Glutamatergic neuron (in vitro differentiated cells): ENCODE measurements around the gene CTRB2. TPM values are rescaled to one million over a fixed set of nuclear protein-coding genes. Genes with fewer than 3 reads are reported as not detected.
"Not testable (repeated sequence)": the region's sequence is repeated elsewhere in the genome, so short reads cannot be mapped to it uniquely, and the experiment has no call there.

Source experiments
- DNase-seq: peaks from one replicate; pipeline ENCODE4 v3.0.0; 2022
- H3K27ac Mint-ChIP-seq: one replicate; pipeline ENCODE4 v1.8.0; 2020; ENCODE audit warnings: mild to moderate bottlenecking, mixed read lengths, inconsistent platforms; ENCODE audit not compliant: unreplicated experiment
- H3K27me3 Mint-ChIP-seq: one replicate; pipeline ENCODE4 v1.8.0; 2020; ENCODE audit warnings: mild to moderate bottlenecking, moderate library complexity, mixed read lengths, inconsistent platforms; ENCODE audit not compliant: unreplicated experiment
- H3K36me3 Mint-ChIP-seq: one replicate; pipeline ENCODE4 v1.8.0; 2020; ENCODE audit warnings: mild to moderate bottlenecking, mixed read lengths, inconsistent platforms; ENCODE audit not compliant: unreplicated experiment
- H3K4me1 Mint-ChIP-seq: one replicate; pipeline ENCODE4 v1.8.0; 2020; ENCODE audit warnings: mild to moderate bottlenecking, low read depth, mixed read lengths, inconsistent platforms; ENCODE audit not compliant: unreplicated experiment
- H3K4me3 Mint-ChIP-seq: one replicate; pipeline ENCODE4 v1.8.0; 2020; ENCODE audit warnings: mild to moderate bottlenecking, mixed read lengths, inconsistent platforms; ENCODE audit not compliant: unreplicated experiment
- H3K9me3 Mint-ChIP-seq: one replicate; pipeline ENCODE4 v1.8.0; 2020; ENCODE audit warnings: mild to moderate bottlenecking, moderate library complexity, mixed read lengths, inconsistent platforms; ENCODE audit not compliant: unreplicated experiment
- total RNA-seq: library from RNA; stranded (reverse); fragmentation: NEBNext Ultra II Directional; extraction: Animal tissue kit (Norgen Biotek cat#: 25700); gene quantifications from one replicate; pipeline ENCODE4 v1.2.1, GENCODE V29; 2021; ENCODE audit not compliant: unreplicated experiment
- TF ChIP-seq, protein P1 (sequence below): fragments of 200-600 bp; sonication (generic); IDR thresholded peaks from one replicate; pipeline ENCODE4 v1.5.0; 2021; ENCODE audit not compliant: partially characterized antibody, unreplicated experiment

Gene CTRB2
- total RNA-seq, 1 donor from 2014 or later = not detected

GRCh38 chr16:75216127-75216526 lies 9.2 kb upstream of the CTRB2 start:
- H3K27ac Mint-ChIP-seq = no peak overlapping the region

GRCh38 chr16:75211286-75211685 lies 4.3 kb upstream of the CTRB2 start:
- H3K27ac Mint-ChIP-seq, H3K27me3 Mint-ChIP-seq, H3K4me3 Mint-ChIP-seq, H3K36me3 Mint-ChIP-seq, DNase-seq, H3K9me3 Mint-ChIP-seq, H3K4me1 Mint-ChIP-seq: not testable (repeated sequence)

More at GRCh38 chr16:75216127-75216526, 9.2 kb upstream of the CTRB2 start:
- Mint-ChIP-seq H3K4me1 (no peaks in the 10 kb centered on the region), H3K27me3 (peaks cover 5% of the 10 kb centered on the region), H3K4me3 (no peak overlapping the region), H3K9me3 (peaks cover 8% of the 10 kb centered on the region), H3K36me3 (no peaks in the 10 kb centered on the region)
- TF ChIP-seq, protein P1, sequence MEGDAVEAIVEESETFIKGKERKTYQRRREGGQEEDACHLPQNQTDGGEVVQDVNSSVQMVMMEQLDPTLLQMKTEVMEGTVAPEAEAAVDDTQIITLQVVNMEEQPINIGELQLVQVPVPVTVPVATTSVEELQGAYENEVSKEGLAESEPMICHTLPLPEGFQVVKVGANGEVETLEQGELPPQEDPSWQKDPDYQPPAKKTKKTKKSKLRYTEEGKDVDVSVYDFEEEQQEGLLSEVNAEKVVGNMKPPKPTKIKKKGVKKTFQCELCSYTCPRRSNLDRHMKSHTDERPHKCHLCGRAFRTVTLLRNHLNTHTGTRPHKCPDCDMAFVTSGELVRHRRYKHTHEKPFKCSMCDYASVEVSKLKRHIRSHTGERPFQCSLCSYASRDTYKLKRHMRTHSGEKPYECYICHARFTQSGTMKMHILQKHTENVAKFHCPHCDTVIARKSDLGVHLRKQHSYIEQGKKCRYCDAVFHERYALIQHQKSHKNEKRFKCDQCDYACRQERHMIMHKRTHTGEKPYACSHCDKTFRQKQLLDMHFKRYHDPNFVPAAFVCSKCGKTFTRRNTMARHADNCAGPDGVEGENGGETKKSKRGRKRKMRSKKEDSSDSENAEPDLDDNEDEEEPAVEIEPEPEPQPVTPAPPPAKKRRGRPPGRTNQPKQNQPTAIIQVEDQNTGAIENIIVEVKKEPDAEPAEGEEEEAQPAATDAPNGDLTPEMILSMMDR = no peak
- DNase-seq = no peak

DNA sequence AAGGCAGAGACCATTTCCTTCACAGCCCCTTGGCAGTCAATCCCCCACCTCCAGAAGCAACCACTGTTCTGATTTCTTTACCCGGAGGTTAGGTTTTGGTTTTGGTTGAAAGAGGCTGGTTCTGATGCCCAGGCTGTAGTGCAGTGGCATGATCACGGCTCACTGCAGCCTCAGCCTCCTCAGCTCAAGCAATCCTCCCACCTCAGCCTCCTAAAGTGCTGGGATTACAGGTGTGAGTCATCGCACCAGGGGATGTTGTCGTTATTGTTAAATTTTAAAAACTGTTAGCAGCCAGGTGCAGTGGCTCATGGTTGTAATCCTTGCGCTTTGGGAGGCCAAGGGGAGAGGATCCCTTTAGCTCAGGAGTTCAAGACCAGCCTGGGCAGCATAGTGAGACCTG lies 3.0 kb upstream of the CTRB2 start:
- Mint-ChIP-seq H3K27me3 (no peaks in the 10 kb centered on the region), H3K4me1 (no peaks in the 10 kb centered on the region), H3K27ac (no peak overlapping the region), H3K9me3 (peaks cover 1% of the 10 kb centered on the region), H3K36me3 (no peaks in the 10 kb centered on the region), H3K4me3 (no peak overlapping the region)
- TF ChIP-seq, protein P1 = no peak
- DNase-seq = no peak

DNA sequence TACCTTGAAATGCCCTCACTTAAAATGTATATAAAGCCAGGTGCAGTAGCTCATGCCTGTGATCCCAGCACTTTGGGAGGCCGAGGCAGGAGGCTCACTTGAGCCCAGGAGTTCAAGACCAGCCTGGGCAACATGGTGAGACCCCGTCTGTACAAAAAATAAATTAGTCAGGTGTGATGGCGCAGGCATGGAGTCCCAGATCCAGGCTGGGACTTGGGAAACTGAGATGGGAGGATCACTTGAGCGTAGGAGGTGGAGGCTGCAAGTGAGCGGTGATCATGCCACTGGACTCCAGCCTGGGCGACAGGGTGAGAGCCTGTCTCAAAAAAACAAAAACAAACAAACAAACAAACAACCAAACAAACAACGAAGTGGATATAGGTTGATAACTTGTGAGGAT lies 2.6 kb upstream of the CTRB2 start:
- H3K4me1 Mint-ChIP-seq, H3K36me3 Mint-ChIP-seq, H3K9me3 Mint-ChIP-seq, H3K4me3 Mint-ChIP-seq, H3K27ac Mint-ChIP-seq, DNase-seq, H3K27me3 Mint-ChIP-seq: not testable (repeated sequence)

DNA sequence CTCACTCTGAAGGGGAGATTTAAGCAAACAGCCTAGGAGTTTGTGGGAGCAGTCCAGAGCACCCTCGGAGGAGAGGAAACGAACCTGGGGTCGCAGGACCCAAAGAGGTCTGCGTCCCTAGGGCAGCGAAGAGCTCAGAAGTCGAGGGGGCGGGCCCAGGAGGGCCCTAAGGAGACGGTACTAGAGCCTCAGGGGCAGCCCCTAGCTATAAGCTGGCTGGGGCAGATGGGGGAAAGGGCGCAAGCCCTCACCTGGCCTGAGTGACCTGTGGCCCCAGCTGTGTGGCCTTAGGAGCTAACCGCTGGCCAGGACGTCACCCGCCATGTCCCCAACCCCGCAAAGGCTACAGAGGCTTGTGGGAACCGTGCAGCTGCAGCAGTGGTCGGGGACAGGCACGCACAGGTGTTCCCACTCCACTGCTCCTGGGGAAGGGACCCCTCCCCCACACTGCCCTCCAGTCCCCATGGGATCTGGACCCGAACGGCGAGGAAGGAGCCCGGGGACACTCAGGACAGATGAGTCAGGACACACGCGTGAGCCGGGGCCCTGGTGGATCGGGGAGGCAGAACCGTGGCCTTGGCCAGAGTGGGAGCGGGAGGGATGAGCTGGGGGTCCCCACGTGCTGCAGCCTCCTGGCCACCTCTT lies 2.0 kb upstream of the CTRB2 start:
- TF ChIP-seq, protein P1 = no peak
- Mint-ChIP-seq H3K36me3 (no peaks in the 10 kb centered on the region), H3K4me1 (no peaks in the 10 kb centered on the region), H3K27me3 (no peaks in the 10 kb centered on the region), H3K4me3 (no peak overlapping the region), H3K9me3 (peaks cover 2% of the 10 kb centered on the region), H3K27ac (no peak overlapping the region)
- DNase-seq = no peak

DNA sequence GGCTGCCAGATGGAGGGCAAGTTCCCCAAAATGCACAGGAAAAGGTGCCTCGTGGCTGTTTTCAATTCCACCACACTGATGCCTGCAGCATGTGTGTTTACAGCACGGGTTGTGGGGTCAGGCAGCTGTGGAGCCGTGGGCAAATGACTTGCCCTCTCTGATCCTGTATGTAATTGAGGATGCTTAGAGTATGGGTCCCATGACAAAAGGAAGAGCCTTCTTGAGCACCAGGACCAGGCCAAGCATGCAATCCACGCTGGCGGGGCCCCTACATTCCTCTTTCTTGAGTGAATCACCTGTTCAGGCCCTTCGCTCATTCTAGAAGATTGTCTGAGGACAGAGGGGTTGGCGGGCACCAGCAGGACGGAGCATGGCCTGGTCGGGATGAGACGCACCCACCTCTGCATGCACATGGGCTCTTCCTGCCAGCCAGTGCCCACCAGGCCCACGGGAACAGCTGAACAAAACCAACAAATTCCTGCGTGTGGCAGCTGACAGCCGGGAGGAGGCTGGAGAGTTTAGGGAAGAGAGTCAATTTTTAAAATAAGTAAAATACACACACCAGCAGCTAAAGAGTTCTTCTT lies 1.4 kb upstream of the CTRB2 start:
- TF ChIP-seq, protein P1 = no peak
- Mint-ChIP-seq H3K27me3 (no peaks in the 10 kb centered on the region), H3K4me1 (peaks cover 1% of the 10 kb centered on the region), H3K9me3 (peaks cover 4% of the 10 kb centered on the region), H3K4me3 (no peak overlapping the region), H3K27ac (no peak overlapping the region), H3K36me3 (no peaks in the 10 kb centered on the region)
- DNase-seq = no peak
